ENCODE measurements around the gene OR52W1.

The OR52W1 gene

GRCh38 chr11:6199174-6199810, at the start of gene OR52W1:
Gene OR52W1 (plus strand): TSS chr11:6199224. CDS start chr11:6199224, 0 bp downstream.
- no peak for DNase-seq (ENCODE audit: low spot score)

GRCh38 chr11:6151117-6151516, 47.9 kb upstream of the OR52W1 start:
- DNase-seq (ENCODE audit: low spot score): no peak

- no peak for DNase-seq (ENCODE audit: low spot score)
Measured at GRCh38 chr11:6152126-6152525, 46.9 kb upstream of the OR52W1 start.

GRCh38 chr11:6156628-6157359, 42.2 kb upstream of the OR52W1 start:
- DNase-seq (ENCODE audit: low spot score): no peak

- no peak for DNase-seq (ENCODE audit: low spot score)
Measured at GRCh38 chr11:6170226-6170625, 28.8 kb upstream of the OR52W1 start, which contains the start of gene OR52B2. Gene OR52B2 (minus strand): TSS chr11:6170326. CDS start chr11:6170326, 0 bp downstream.

GRCh38 chr11:6175440-6175839, 23.6 kb upstream of the OR52W1 start:
- no peak for DNase-seq (ENCODE audit: low spot score)

- no peak for DNase-seq (ENCODE audit: low spot score)
Measured at GRCh38 chr11:6191742-6192141, 7.3 kb upstream of the OR52W1 start.

- no peak for DNase-seq (ENCODE audit: low spot score)
Measured at GRCh38 chr11:6194065-6194581, 4.9 kb upstream of the OR52W1 start.

- DNase-seq (ENCODE audit: low spot score): no peak
Measured at GRCh38 chr11:6196396-6196795, 2.6 kb upstream of the OR52W1 start.

- no peak for DNase-seq (ENCODE audit: low spot score)
Measured at GRCh38 chr11:6197466-6198200, 1.4 kb upstream of the OR52W1 start.

GRCh38 chr11:6200975-6201374, 2.0 kb downstream of the OR52W1 start:
- DNase-seq (ENCODE audit: low spot score): peak; percentile 31

- no peak for DNase-seq (ENCODE audit: low spot score)
Measured at GRCh38 chr11:6201481-6201880, 2.5 kb downstream of the OR52W1 start.

GRCh38 chr11:6202041-6202440, 3.0 kb downstream of the OR52W1 start:
- DNase-seq (ENCODE audit: low spot score): no peak

- DNase-seq (ENCODE audit: low spot score): no peak
Measured at GRCh38 chr11:6203327-6203726, 4.3 kb downstream of the OR52W1 start.

- no peak for DNase-seq (ENCODE audit: low spot score)
Measured at GRCh38 chr11:6204706-6205105, 5.7 kb downstream of the OR52W1 start.

GRCh38 chr11:6205366-6205765, 6.3 kb downstream of the OR52W1 start, which contains the start of gene C11orf42:
Gene C11orf42 (plus strand): TSS chr11:6205557. CDS start chr11:6205616, 59 bp downstream.
- DNase-seq (ENCODE audit: low spot score): no peak

GRCh38 chr11:6206456-6207180, 7.6 kb downstream of the OR52W1 start:
- no peak for DNase-seq (ENCODE audit: low spot score)

GRCh38 chr11:6209801-6210200, 10.8 kb downstream of the OR52W1 start:
- DNase-seq (ENCODE audit: low spot score): no peak

GRCh38 chr11:6210274-6210955, 11.4 kb downstream of the OR52W1 start:
- no peak for DNase-seq (ENCODE audit: low spot score)

GRCh38 chr11:6214530-6214929, 15.5 kb downstream of the OR52W1 start:
- no peak for DNase-seq (ENCODE audit: low spot score)

- no peak for DNase-seq (ENCODE audit: low spot score)
Measured at GRCh38 chr11:6216501-6216900, 17.5 kb downstream of the OR52W1 start.

All from Ammon's horn (tissue), 1 donor.